SU-DHL-6 (cell line): Measurements from ENCODE around the gene PIN1.

Experiments used
- H2AFZ ChIP-seq: fragments of 200-600 bp; sonication (generic); 2 replicates; pipeline ENCODE4 v1.6.1; 2014; ENCODE audit warnings: low read depth, mild to moderate bottlenecking, moderate library complexity, mixed read lengths, antibody characterized with exemption, low read length; ENCODE audit not compliant: severe bottlenecking
- H3F3A ChIP-seq: fragments of 200-600 bp; shearing (Covaris generic); 2 replicates; pipeline ENCODE4 v1.6.0; 2016; ENCODE audit warnings: antibody characterized with exemption, mild to moderate bottlenecking; ENCODE audit not compliant: insufficient read depth
- H3K27ac ChIP-seq: fragments of 200-600 bp; sonication (generic); 2 replicates; pipeline ENCODE4 v1.5.1; 2016; ENCODE audit warnings: low read depth, mild to moderate bottlenecking, low read length, moderate library complexity, mixed read lengths
- H3K27me3 ChIP-seq: fragments of 200-600 bp; sonication (generic), shearing (Covaris generic); 2 replicates; pipeline ENCODE4 v1.6.0; 2014; ENCODE audit warnings: mild to moderate bottlenecking, low read length
- H3K36me3 ChIP-seq: fragments of 200-600 bp; sonication (generic); 2 replicates; pipeline ENCODE4 v1.6.1; 2014; ENCODE audit warnings: mild to moderate bottlenecking, low read length, mixed read lengths
- H3K4me2 ChIP-seq: fragments of 300-600, 200-600 bp; shearing (Covaris generic), sonication (generic); 2 replicates; pipeline ENCODE4 v1.6.0; 2014; ENCODE audit warnings: low read length, low read depth, mild to moderate bottlenecking; ENCODE audit not compliant: poor library complexity, severe bottlenecking
- H3K4me3 ChIP-seq: fragments of 200-600 bp; sonication (generic); 2 replicates; pipeline ENCODE4 v1.5.1; 2014; ENCODE audit warnings: antibody characterized with exemption, low read length, mild to moderate bottlenecking, mixed read lengths; ENCODE audit not compliant: insufficient read depth, poor library complexity, severe bottlenecking
- H3K79me2 ChIP-seq: fragments of 200-600 bp; sonication (generic); 2 replicates; pipeline ENCODE4 v1.6.1; 2014; ENCODE audit warnings: mild to moderate bottlenecking, low read length, moderate library complexity; ENCODE audit not compliant: insufficient read depth
- H3K9ac ChIP-seq: fragments of 200-600 bp; sonication (generic); 2 replicates; pipeline ENCODE4 v1.7.0; 2014; ENCODE audit warnings: mild to moderate bottlenecking, low read length
- H3K9me2 ChIP-seq: fragments of 200-600 bp; sonication (generic); replicated peaks from 2 replicates; pipeline ENCODE4 v1.6.1; 2014; ENCODE audit warnings: low read length; ENCODE audit not compliant: insufficient read depth
- H3K9me3 ChIP-seq: fragments of 200-600 bp; sonication (generic); 2 replicates; pipeline ENCODE4 v1.6.1; 2014; ENCODE audit warnings: low read length, mixed read lengths; ENCODE audit not compliant: insufficient read depth
- H4K20me1 ChIP-seq: fragments of 200-600 bp; sonication (generic); 2 replicates; pipeline ENCODE4 v1.6.1; 2014; ENCODE audit warnings: low read depth, mild to moderate bottlenecking, antibody characterized with exemption, low read length, moderate library complexity, mixed read lengths
- CTCF ChIP-seq: fragments of 200-600 bp; sonication (generic); IDR thresholded peaks from one replicate; pipeline ENCODE4 v1.5.1; 2017; ENCODE audit warnings: antibody characterized with exemption, mild to moderate bottlenecking, low read length, moderate library complexity; ENCODE audit not compliant: insufficient read depth, poor library complexity, severe bottlenecking
- EZH2phosphoT487 ChIP-seq: fragments of 200-600 bp; sonication (generic), shearing (Covaris generic); conservative IDR thresholded peaks from 2 replicates; pipeline ENCODE4 v1.6.1; 2018; ENCODE audit warnings: mild to moderate bottlenecking, antibody characterized with exemption, low read length, moderate library complexity, mixed read lengths

Gene PIN1

GRCh38 chr19:9865732-9866501 is 30.8 kb downstream of the PIN1 start:
- Histone ChIP-seq H3K9me3 (no peaks in the 10 kb centered on the region), H3K4me3 (no peak overlapping the region), H2AFZ (no peak overlapping the region), H3K9ac (no peak overlapping the region), H3K9me2 (no peaks in the 10 kb centered on the region), H3K27ac (no peak overlapping the region), H4K20me1 (no peaks in the 10 kb centered on the region), H3K4me2 (no peak overlapping the region), H3K36me3 (no peaks in the 10 kb centered on the region), H3K79me2 (no peaks in the 10 kb centered on the region), H3K27me3 (no peaks in the 10 kb centered on the region), H3F3A (no peaks in the 10 kb centered on the region)
- TF ChIP-seq EZH2phosphoT487: no peak

- Histone ChIP-seq H3K27me3 (no peaks in the 10 kb centered on the region), H3K27ac (no peak overlapping the region)
Measured at GRCh38 chr19:9868983-9869617, 34.0 kb downstream of the PIN1 start.

GRCh38 chr19:9871626-9872338 is 36.7 kb downstream of the PIN1 start:
- Histone ChIP-seq H3K9me2 (no peaks in the 10 kb centered on the region), H3K27me3 (no peaks in the 10 kb centered on the region), H3K4me2 (no peak overlapping the region), H3K27ac (no peak overlapping the region), H2AFZ (no peak overlapping the region), H3F3A (no peaks in the 10 kb centered on the region), H3K36me3 (no peaks in the 10 kb centered on the region), H3K9me3 (no peaks in the 10 kb centered on the region), H3K4me3 (no peak overlapping the region), H3K79me2 (no peaks in the 10 kb centered on the region), H3K9ac (no peak overlapping the region), H4K20me1 (no peaks in the 10 kb centered on the region)
- TF ChIP-seq CTCF (no peak), EZH2phosphoT487 (no peak)

More at GRCh38 chr19:9868983-9869617, 34.0 kb downstream of the PIN1 start:
- TF ChIP-seq CTCF (no peak), EZH2phosphoT487 (no peak)
- Histone ChIP-seq H4K20me1 (no peaks in the 10 kb centered on the region), H3K4me2 (no peak overlapping the region), H3K36me3 (no peaks in the 10 kb centered on the region), H3K9me2 (no peaks in the 10 kb centered on the region), H2AFZ (no peak overlapping the region), H3K79me2 (no peaks in the 10 kb centered on the region), H3F3A (no peaks in the 10 kb centered on the region), H3K4me3 (no peak overlapping the region), H3K9ac (no peak overlapping the region), H3K9me3 (no peaks in the 10 kb centered on the region)
